K562 (cell line): ENCODE data around the gene PSMC6. TPM values are rescaled to one million over a fixed set of nuclear protein-coding genes. Genes with fewer than 3 reads are reported as not detected.

Experiments
- ATAC-seq: fragments of 200-7000 bp; cut with Tn5 transposase; 3 replicates; pipeline ENCODE4 v1.9.1; 2020; ENCODE audit warnings: moderate library complexity
- BruUV-seq: library from RNA; stranded (reverse); fragments of 400-500 nt; replicated peaks from 2 replicates; lab custom pipeline; 2021; lab: Mats Ljungman, UMichigan
- CTCF ChIA-PET: fragments of 300-600 bp; formaldehyde crosslinking; extraction: SDS; loops from one replicate; lab custom pipeline; 2021; ENCODE audit warnings: low intra/inter-chr PET ratio; lab: Yijun Ruan, JAX
- POLR2A ChIA-PET: fragments of 300-600, 350-650 bp; sonication (Branson Sonifier 250); formaldehyde crosslinking; extraction: SDS; loops from one replicate; lab custom pipeline; 2021; ENCODE audit warnings: antibody characterized with exemption, inconsistent platforms; lab: Yijun Ruan, JAX
- DNase-seq, 4 experiments: peaks; one replicate each; pipeline versions ENCODE4 v3.0.0 to v3.0.0-alpha.2; 2011 to 2018; ENCODE audit warnings: low spot score in 3 of 4, mixed read lengths in 3 of 4; ENCODE audit errors: extremely low read depth in 1 of 4
- FAIRE-seq: peaks from 2 replicates; lab custom pipeline; 2011; peaks lifted over from hg19 to GRCh38; lab: Jason Lieb, UNC
- H2AFZ ChIP-seq: 2 replicates; pipeline ENCODE4 v1.6.0; 2011; ENCODE audit warnings: low read depth, low read length, control low read depth, inconsistent platforms
- H3K27ac ChIP-seq: fragments of 200-600 bp; 3 replicates; pipeline ENCODE4 v1.8.0; 2011; ENCODE audit warnings: low read depth, mild to moderate bottlenecking, control low read depth, inconsistent platforms, low read length, moderate library complexity, mixed read lengths; ENCODE audit errors: extremely low read depth
- H3K27me3 ChIP-seq, 2 experiments: fragments of 300-600 bp in 1 of 2; 2 replicates in 1 of 2; 3 replicates in 1 of 2; pipeline versions ENCODE4 v1.6.0 to v1.8.0; 2011; ENCODE audit warnings: inconsistent platforms in 2 of 2, low read length in 2 of 2, mild to moderate bottlenecking in 1 of 2, mixed read lengths in 1 of 2, moderate library complexity in 1 of 2; ENCODE audit not compliant: control insufficient read depth in 2 of 2, insufficient read depth in 2 of 2
- H3K36me3 ChIP-seq: fragments of 300-600 bp; 3 replicates; pipeline ENCODE4 v1.8.0; 2011; ENCODE audit warnings: mild to moderate bottlenecking, low read length, inconsistent platforms; ENCODE audit not compliant: control insufficient read depth, insufficient read depth
- H3K4me1 ChIP-seq, 2 experiments: fragments of 200-600 bp in 1 of 2; replicated peaks in 1 of 2; 2 replicates in 1 of 2; 3 replicates in 1 of 2; pipeline versions ENCODE4 v1.5.1 to v1.8.0; 2011; ENCODE audit warnings: inconsistent platforms in 2 of 2, low read length in 2 of 2, mild to moderate bottlenecking in 1 of 2, mixed read lengths in 1 of 2, moderate library complexity in 1 of 2; ENCODE audit not compliant: control insufficient read depth in 2 of 2, insufficient read depth in 2 of 2
- H3K4me2 ChIP-seq: 2 replicates; pipeline ENCODE4 v1.6.1; 2011; ENCODE audit warnings: low read length, control low read depth, inconsistent platforms, mixed read lengths; ENCODE audit not compliant: insufficient read depth
- H3K4me3 ChIP-seq: fragments of 200-600 bp; sonication (generic), shearing (Covaris generic); 2 replicates; pipeline ENCODE4 v1.5.1; 2016; ENCODE audit warnings: control low read depth, inconsistent platforms
- H3K79me2 ChIP-seq: fragments of 200-600 bp; 3 replicates; pipeline ENCODE4 v1.8.0; 2011; ENCODE audit warnings: low read length, inconsistent platforms; ENCODE audit not compliant: control insufficient read depth, insufficient read depth
- H3K9ac ChIP-seq, 2 experiments: 2 replicates each; pipeline versions ENCODE4 v1.6.0 to v1.6.1; 2011; ENCODE audit warnings: low read depth in 2 of 2, low read length in 2 of 2, control low read depth in 1 of 2, inconsistent platforms in 1 of 2, mild to moderate bottlenecking in 1 of 2, mixed read lengths in 1 of 2; ENCODE audit not compliant: insufficient read depth in 1 of 2
- H3K9me1 ChIP-seq: one replicate; pipeline ENCODE4 v1.6.0; 2011; ENCODE audit warnings: inconsistent platforms, mild to moderate bottlenecking, low read length, moderate library complexity; ENCODE audit not compliant: control insufficient read depth, insufficient read depth
- H3K9me3 ChIP-seq: replicated peaks from 2 replicates; pipeline ENCODE4 v1.5.1; 2011; ENCODE audit warnings: low read depth, low read length, inconsistent platforms; ENCODE audit not compliant: control insufficient read depth, insufficient read depth
- H4K20me1 ChIP-seq: replicated peaks from 2 replicates; pipeline ENCODE4 v1.6.1; 2011; ENCODE audit warnings: low read length, inconsistent platforms, mixed read lengths; ENCODE audit not compliant: control insufficient read depth, insufficient read depth
- CUX1 ChIP-seq: fragments of 200-800 bp; sonication (Bioruptor generic); IDR thresholded peaks from 2 replicates; pipeline ENCODE4 v1.6.1; 2016; ENCODE audit warnings: missing genetic modification characterization, missing compliant biosample characterization
- HDAC6 ChIP-seq: IDR thresholded peaks from 2 replicates; pipeline ENCODE4 v1.6.1; 2012; ENCODE audit warnings: low read depth, mild to moderate bottlenecking, control low read depth, inconsistent platforms, low read length, moderate library complexity
- HIVEP1 ChIP-seq: fragments of 250-450 bp; sonication (Bioruptor Pico); IDR thresholded peaks from 2 replicates; pipeline ENCODE4 v1.4.0; 2020; ENCODE audit warnings: mild to moderate bottlenecking
- NFE2L1 ChIP-seq: fragments of 450-650 bp; IDR thresholded peaks from 2 replicates; pipeline ENCODE4 v1.6.1; 2016; ENCODE audit warnings: missing genetic modification characterization, low read depth, mild to moderate bottlenecking, missing compliant biosample characterization, moderate library complexity, borderline replicate concordance
- PBX2 ChIP-seq, 2 experiments: IDR thresholded peaks in 1 of 2; conservative IDR thresholded peaks in 1 of 2; 2 replicates each; pipeline ENCODE4 v1.6.1; 2016; ENCODE audit warnings: low read depth in 2 of 2, mild to moderate bottlenecking in 1 of 2, missing compliant biosample characterization in 1 of 2, missing genetic modification characterization in 1 of 2, moderate library complexity in 1 of 2
- PKNOX1 ChIP-seq: fragments of 450-650 bp; IDR thresholded peaks from 2 replicates; pipeline ENCODE4 v1.6.1; 2016
- RBBP5 ChIP-seq: fragments of 200-600 bp; sonication (generic); IDR thresholded peaks from 2 replicates; pipeline ENCODE4 v1.6.1; 2012; ENCODE audit warnings: borderline replicate concordance, mild to moderate bottlenecking, low read length, control low read depth, inconsistent platforms; ENCODE audit not compliant: insufficient read depth, poor library complexity, severe bottlenecking
- SIN3A ChIP-seq, 2 experiments: fragments of 150-350 bp in 1 of 2; IDR thresholded peaks; 2 replicates each; pipeline ENCODE4 v1.6.1; 2011 to 2016; ENCODE audit warnings: borderline replicate concordance in 2 of 2, low read depth in 2 of 2, low read length in 2 of 2, mild to moderate bottlenecking in 2 of 2, moderate library complexity in 2 of 2; ENCODE audit not compliant: control insufficient read depth in 1 of 2
- SMAD3 ChIP-seq: fragments of 450-650 bp; formaldehyde crosslinking; conservative IDR thresholded peaks from 2 replicates; pipeline ENCODE4 v1.4.0; 2020; ENCODE audit warnings: mild to moderate bottlenecking
- ZNF449 ChIP-seq: fragments of 250-450 bp; sonication (Bioruptor Pico); IDR thresholded peaks from 2 replicates; pipeline ENCODE4 v1.8.0; 2022; ENCODE audit warnings: moderate library complexity, mild to moderate bottlenecking, inconsistent platforms
- in situ Hi-C: fragments of 300-500 bp; cut with MboI; formaldehyde crosslinking; loops from 4 replicates; pipeline ENCODE4 v1.15.0; 2018; ENCODE audit warnings: inconsistent platforms, mixed read lengths
- intact Hi-C: fragments of 100-400 bp; cut with micrococcal nuclease; formaldehyde crosslinking; loops from 2 replicates; pipeline ENCODE4 v1.14.2; 2022
- polyA plus RNA-seq, 8 experiments: library from polyadenylated mRNA; depleted of rRNA in 4 of 8; stranded (reverse) in 5 of 8; unstranded in 3 of 8; fragments of >200 nt; fragmentation: Nextera tagmentation in 2 of 8; fragmentation: Illumina TruSeq in 1 of 8; extraction: Ambion mirVana in 2 of 8; extraction: Trizol in 1 of 8; gene quantifications; 2 replicates each; pipeline versions ENCODE4 v1.2.1 to v1.2.3, GENCODE V29; 2011 to 2014; ENCODE audit warnings: inconsistent platforms in 1 of 8, missing spikeins in 1 of 8
- total RNA-seq, 7 experiments: library from RNA; depleted of rRNA in 6 of 7; stranded (reverse); fragments of >200 nt in 6 of 7; fragmentation: Illumina TruSeq in 2 of 7; extraction: Trizol in 2 of 7; gene quantifications; 2 replicates each; pipeline versions ENCODE4 v1.2.1 to v1.2.3, GENCODE V29; 2011 to 2021; ENCODE audit warnings: low replicate concordance in 1 of 7

Gene PSMC6
- total and polyA plus RNA-seq, 9 of the 15 experiments (the other 6 are each of a cell fraction or from before 2014, with no cell fraction given) = 91.4 to 224 (median 182) TPM

GRCh38 chr14:52738409-52738808 lies 31.4 kb downstream of the PSMC6 start:
- Histone ChIP-seq H3K4me2 (no peak overlapping the region; the same call in 1 of the 2 replicates), H3K4me3 (no peak overlapping the region), H3K27me3 (no peaks in the 10 kb centered on the region), H4K20me1 (no peaks in the 10 kb centered on the region), H3K9me3 (no peaks in the 10 kb centered on the region), H3K27ac (no peak overlapping the region), H3K9ac (no peak overlapping the region), H3K4me1 (peaks cover 3 to 8% of the 10 kb centered on the region in 2 experiments; a peak in 4 of 5 replicates), H3K36me3 (peaks cover 17% of the 10 kb centered on the region; the same call in 1 of the 3 replicates), H3K9me1 (no peaks in the 10 kb centered on the region), H2AFZ (no peak overlapping the region), H3K79me2 (peaks cover 83% of the 10 kb centered on the region)
- intact Hi-C loops = no loop called here
- DNase-seq (peak in 2 of 4 experiments; percentile 4 to 5), FAIRE-seq (no peak), ATAC-seq (no peak)
- no TSS peak for BruUV-seq
- POLR2A ChIA-PET = no interaction called here
- in situ Hi-C loops = no loop called here
- CTCF ChIA-PET = no interaction called here
- TF ChIP-seq HIVEP1 (CRISPR knock-in tag) (no peak), SMAD3 (CRISPR knock-in tag) (no peak), RBBP5 (no peak), PBX2 (CRISPR knock-in tag; IDR thresholded peaks at IDR 0.05; ENCODE audit: low read depth) (no peak), PBX2 (tag; conservative IDR thresholded peaks at IDR 0.05; ENCODE audit: low read depth) (0 out of 2 replicates have a peak, but pooled peaks have one; percentile 24), ZNF449 (no peak), HDAC6 (no peak), CUX1 (CRISPR knock-in tag) (no peak), PKNOX1 (0 out of 2 replicates have a peak, but pooled peaks have one; percentile 12), SIN3A (IDR thresholded peaks at IDR 0.05; ENCODE audit: borderline replicate concordance in 2 of 2, control insufficient read depth in 1 of 2, low read depth in 2 of 2, low read length in 2 of 2) (no peak), NFE2L1 (tag) (no peak)
